ENCODE measurements around the gene ARHGAP26. TPM values are rescaled to one million over a fixed set of nuclear protein-coding genes. Genes with fewer than 3 reads are reported as not detected.

ARHGAP26 gene
- polyA plus RNA-seq, 3 donors: 26.5 to 56.8 (median 28.7) TPM

- WGBS (ENCODE audit: insufficient coverage): 81% methylated on average over 3 of the region's 4 CpGs
- Histone ChIP-seq H4K20me1 (ENCODE audit: insufficient read depth, low read length) (peaks cover 42% of the 10 kb centered on the region), H3K4me1 (ENCODE audit: control insufficient read depth in 1 of 2, insufficient read depth in 2 of 2, low read length in 2 of 2) (peaks cover 0 to 8% of the 10 kb centered on the region in 2 donors), H3K4me2 (replicated peaks; ENCODE audit: extremely low read depth, low read length, poor library complexity, severe bottlenecking) (no peak overlapping the region), H3K36me3 (replicated peaks in 1 of 2; ENCODE audit: control insufficient read depth in 1 of 2, insufficient read depth in 2 of 2, low read length in 2 of 2) (peaks cover 46 to 83% of the 10 kb centered on the region in 2 donors), H2AFZ (ENCODE audit: insufficient read depth, low read depth, low read length, poor library complexity, severe bottlenecking) (no peak overlapping the region), H3K4me3 (replicated peaks in 1 of 3; ENCODE audit: low read depth in 2 of 3, low read length in 3 of 3) (no peak overlapping the region), H3K9me3 (replicated peaks in 1 of 2; ENCODE audit: control insufficient read depth in 1 of 2, insufficient read depth in 1 of 2, low read length in 2 of 2) (no peaks in the 10 kb centered on the region), H3K79me2 (ENCODE audit: insufficient read depth, low read length) (no peaks in the 10 kb centered on the region), H3K27ac (ENCODE audit: low read depth in 1 of 2, low read length in 2 of 2) (no peak overlapping the region), H3K27me3 (ENCODE audit: control insufficient read depth in 2 of 2, insufficient read depth in 2 of 2, low read length in 2 of 2) (no peaks in the 10 kb centered on the region), H3K9ac (ENCODE audit: insufficient read depth, low read length, poor library complexity, severe bottlenecking) (no peak overlapping the region)
- Mint-ChIP-seq H3K36me3 (peaks cover 70 to 76% of the 10 kb centered on the region in 2 donors), H3K27ac (peak overlapping the region in 1 of 7 donors; percentile 36), H3K4me1 (peaks cover 9% of the 10 kb centered on the region), H3K9me3 (no peaks in the 10 kb centered on the region), H3K4me3 (no peak overlapping the region), H3K27me3 (ENCODE audit: low read depth in 3 of 3) (no peaks in the 10 kb centered on the region)
- DNase-seq: no peak
- TF ChIP-seq, protein P1, sequence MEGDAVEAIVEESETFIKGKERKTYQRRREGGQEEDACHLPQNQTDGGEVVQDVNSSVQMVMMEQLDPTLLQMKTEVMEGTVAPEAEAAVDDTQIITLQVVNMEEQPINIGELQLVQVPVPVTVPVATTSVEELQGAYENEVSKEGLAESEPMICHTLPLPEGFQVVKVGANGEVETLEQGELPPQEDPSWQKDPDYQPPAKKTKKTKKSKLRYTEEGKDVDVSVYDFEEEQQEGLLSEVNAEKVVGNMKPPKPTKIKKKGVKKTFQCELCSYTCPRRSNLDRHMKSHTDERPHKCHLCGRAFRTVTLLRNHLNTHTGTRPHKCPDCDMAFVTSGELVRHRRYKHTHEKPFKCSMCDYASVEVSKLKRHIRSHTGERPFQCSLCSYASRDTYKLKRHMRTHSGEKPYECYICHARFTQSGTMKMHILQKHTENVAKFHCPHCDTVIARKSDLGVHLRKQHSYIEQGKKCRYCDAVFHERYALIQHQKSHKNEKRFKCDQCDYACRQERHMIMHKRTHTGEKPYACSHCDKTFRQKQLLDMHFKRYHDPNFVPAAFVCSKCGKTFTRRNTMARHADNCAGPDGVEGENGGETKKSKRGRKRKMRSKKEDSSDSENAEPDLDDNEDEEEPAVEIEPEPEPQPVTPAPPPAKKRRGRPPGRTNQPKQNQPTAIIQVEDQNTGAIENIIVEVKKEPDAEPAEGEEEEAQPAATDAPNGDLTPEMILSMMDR (IDR thresholded peaks at IDR 0.05): no peak
- intact Hi-C loops (cut with micrococcal nuclease): no loop called here
Measured at GRCh38 chr5:143147383-143147782, 377.2 kb downstream of the ARHGAP26 start.

DNA sequence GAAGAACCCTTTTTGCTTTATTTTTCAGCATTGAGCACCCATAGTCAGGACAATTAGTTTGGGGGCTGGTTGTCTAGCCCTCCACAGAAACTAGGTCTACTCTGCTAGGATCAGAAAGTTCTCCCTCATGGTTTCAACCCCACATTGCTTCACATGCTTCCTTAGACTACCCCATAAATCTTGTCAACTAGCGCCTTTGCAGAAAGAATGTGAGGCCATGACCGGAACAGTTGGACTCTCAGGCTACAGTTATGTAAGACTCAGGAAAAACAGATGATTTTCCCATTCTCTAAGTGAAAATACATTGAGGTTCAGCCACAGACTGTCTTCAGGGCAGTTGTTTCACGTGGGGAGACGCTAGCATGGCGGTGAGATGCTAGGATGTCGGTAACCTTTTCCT lies 377.7 kb downstream of the ARHGAP26 start:
- no peak overlapping the region for H3K4me3 Mint-ChIP-seq
- peaks cover 45 to 87% of the 10 kb centered on the region in 2 donors for H3K36me3 ChIP-seq (replicated peaks in 1 of 2; ENCODE audit: control insufficient read depth in 1 of 2, insufficient read depth in 2 of 2, low read length in 2 of 2)
- H3K27me3 ChIP-seq (ENCODE audit: control insufficient read depth in 2 of 2, insufficient read depth in 2 of 2, low read length in 2 of 2): no peaks in the 10 kb centered on the region
- peak overlapping the region in 2 of 7 donors; percentile 0 to 2 for H3K27ac Mint-ChIP-seq
- no peak overlapping the region for H3K9ac ChIP-seq (ENCODE audit: insufficient read depth, low read length, poor library complexity, severe bottlenecking)
- no peaks in the 10 kb centered on the region for H3K9me3 ChIP-seq (replicated peaks in 1 of 2; ENCODE audit: control insufficient read depth in 1 of 2, insufficient read depth in 1 of 2, low read length in 2 of 2)
- no peak overlapping the region for H2AFZ ChIP-seq (ENCODE audit: insufficient read depth, low read depth, low read length, poor library complexity, severe bottlenecking)
- H3K36me3 Mint-ChIP-seq: peaks cover 71 to 79% of the 10 kb centered on the region in 2 donors
- H3K4me2 ChIP-seq (replicated peaks; ENCODE audit: extremely low read depth, low read length, poor library complexity, severe bottlenecking): no peak overlapping the region
- TF ChIP-seq, protein P1 (IDR thresholded peaks at IDR 0.05): no peak
- no peaks in the 10 kb centered on the region for H3K9me3 Mint-ChIP-seq
- no peak overlapping the region for H3K4me3 ChIP-seq (replicated peaks in 1 of 3; ENCODE audit: low read depth in 2 of 3, low read length in 3 of 3)
- peaks cover 14% of the 10 kb centered on the region for H3K4me1 Mint-ChIP-seq
- WGBS (ENCODE audit: insufficient coverage): 22% methylated on average over 2 of the region's 6 CpGs
- intact Hi-C loops (cut with micrococcal nuclease): no loop called here
- H3K79me2 ChIP-seq (ENCODE audit: insufficient read depth, low read length): no peaks in the 10 kb centered on the region
- H3K4me1 ChIP-seq (ENCODE audit: control insufficient read depth in 1 of 2, insufficient read depth in 2 of 2, low read length in 2 of 2): peaks cover 0 to 8% of the 10 kb centered on the region in 2 donors
- peaks cover 45% of the 10 kb centered on the region for H4K20me1 ChIP-seq (ENCODE audit: insufficient read depth, low read length)
- no peak for DNase-seq
- peak overlapping the region in 1 of 2 donors; percentile 33 for H3K27ac ChIP-seq (ENCODE audit: low read depth in 1 of 2, low read length in 2 of 2)
- no peaks in the 10 kb centered on the region for H3K27me3 Mint-ChIP-seq (ENCODE audit: low read depth in 3 of 3)
